ENCODE results near the gene MIOS.
"Not testable (repeated sequence)": the region's sequence is repeated elsewhere in the genome, so short reads cannot be mapped to it uniquely, and the experiment has no call there.

MIOS gene

GRCh38 chr7:7652798-7653540, 86.3 kb downstream of the MIOS start:
- DNase-seq (ENCODE audit: low read depth) = no peak
- no peak overlapping the region for H3K4me3 ChIP-seq (ENCODE audit: low read depth, low read length)
- TF ChIP-seq CTCF (IDR thresholded peaks at IDR 0.05; ENCODE audit: low read depth, low read length, missing control alignments) = no peak

DNA sequence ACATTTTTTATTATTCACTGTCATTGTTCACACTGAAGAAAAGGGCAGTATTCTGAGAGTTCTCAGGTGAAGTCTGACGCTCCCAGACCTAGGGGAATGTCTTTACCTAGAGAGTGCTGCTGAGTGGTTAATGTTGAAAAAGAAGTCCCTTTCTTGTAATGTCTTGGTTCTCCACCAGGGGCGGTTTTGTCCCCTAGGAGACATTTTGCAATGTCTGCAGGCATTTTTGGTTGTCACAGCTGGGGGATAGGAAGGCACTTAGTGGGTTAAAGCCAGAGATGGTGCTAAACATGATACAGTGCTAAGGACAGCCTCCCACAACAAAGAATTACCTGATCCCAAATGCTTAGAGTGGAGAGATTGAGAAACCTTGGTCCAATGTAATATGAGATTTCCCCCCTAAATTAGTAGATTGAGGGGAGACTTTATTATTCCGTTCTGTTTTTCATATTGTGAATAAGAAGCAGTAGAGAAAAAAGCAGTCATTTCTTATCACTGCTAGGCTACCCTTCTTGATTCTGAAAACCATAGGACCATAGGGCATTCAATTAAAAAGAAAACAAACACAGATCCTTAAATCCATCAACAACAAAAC, 87.0 kb downstream of the MIOS start:
- H3K4me3 ChIP-seq (ENCODE audit: low read depth, low read length) = no peak overlapping the region
- peak; percentile 67 for TF ChIP-seq CTCF (IDR thresholded peaks at IDR 0.05; ENCODE audit: low read depth, low read length, missing control alignments)
- no peak for DNase-seq (ENCODE audit: low read depth)

- no peak overlapping the region for H3K4me3 ChIP-seq (ENCODE audit: low read depth, low read length)
- no peak for DNase-seq (ENCODE audit: low read depth)
- TF ChIP-seq CTCF (IDR thresholded peaks at IDR 0.05; ENCODE audit: low read depth, low read length, missing control alignments) = no peak
Observed at GRCh38 chr7:7654964-7655715, 88.5 kb downstream of the MIOS start.

DNA sequence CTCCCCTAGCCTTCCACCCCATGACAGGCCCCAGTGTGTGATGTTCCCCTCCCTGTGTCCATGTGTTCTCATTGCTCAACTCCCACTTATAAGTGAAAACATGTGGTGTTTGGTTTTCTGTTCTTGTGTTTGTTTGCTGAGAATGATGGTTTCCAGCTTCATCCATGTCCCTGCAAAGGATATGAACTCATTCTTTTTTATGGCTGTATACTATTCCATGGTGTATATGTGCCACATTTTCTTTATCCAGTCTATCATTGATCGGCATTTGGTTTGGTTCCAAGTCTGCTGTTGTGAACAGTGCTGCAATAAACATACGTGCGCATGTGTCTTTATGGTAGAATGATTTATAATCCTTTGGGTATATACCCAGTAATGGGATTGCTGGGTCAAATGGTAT, 89.8 kb downstream of the MIOS start:
- not testable (repeated sequence) for DNase-seq (ENCODE audit: low read depth); H3K4me3 ChIP-seq (ENCODE audit: low read depth, low read length)

Measured in GM12864 (cell line).